GM19438 (cell line): Measurements from ENCODE around the gene LYSMD2.

Experiments
- ATAC-seq: cut with Tn5 transposase; IDR thresholded peaks from one replicate; pipeline ENCODE4 v1.9.1; 2021; ENCODE audit warnings: low read depth; ENCODE audit not compliant: unreplicated experiment

The LYSMD2 gene

DNA sequence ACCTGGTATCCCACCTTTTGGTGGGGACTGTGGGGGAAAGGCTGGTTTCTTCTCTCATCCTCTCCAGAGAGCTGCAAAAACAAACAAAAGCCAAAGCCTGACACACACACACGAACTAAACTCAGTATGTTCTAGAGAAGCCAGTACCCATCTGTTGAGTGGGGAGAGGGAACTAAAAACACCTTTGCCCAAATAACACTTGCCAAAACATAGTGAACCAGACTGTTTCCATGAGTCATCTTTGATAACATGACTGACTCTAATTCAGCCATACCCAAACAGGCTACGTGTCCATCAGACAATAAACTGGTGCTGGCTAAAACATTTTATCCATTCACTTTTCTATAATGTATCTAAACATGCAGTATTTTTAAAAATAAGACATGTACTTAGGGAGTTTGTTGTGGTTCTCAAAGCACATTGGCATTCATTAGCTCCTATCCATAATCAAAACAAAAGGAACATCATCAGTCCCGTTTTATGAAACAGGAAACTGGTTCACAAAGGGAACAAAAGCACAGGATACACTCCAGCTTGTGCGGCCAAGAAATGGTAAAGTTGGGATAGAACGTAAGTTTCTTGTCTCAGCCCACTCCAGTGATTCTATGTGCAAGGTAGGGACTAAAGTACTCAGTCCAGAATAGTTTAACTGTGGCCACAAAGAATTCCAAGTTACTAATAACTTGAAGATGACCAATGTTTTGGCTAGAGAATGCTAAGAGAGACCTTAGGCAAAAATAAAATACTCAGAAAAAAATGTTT is 16.1 kb downstream of the LYSMD2 start:
- no peak for ATAC-seq

DNA sequence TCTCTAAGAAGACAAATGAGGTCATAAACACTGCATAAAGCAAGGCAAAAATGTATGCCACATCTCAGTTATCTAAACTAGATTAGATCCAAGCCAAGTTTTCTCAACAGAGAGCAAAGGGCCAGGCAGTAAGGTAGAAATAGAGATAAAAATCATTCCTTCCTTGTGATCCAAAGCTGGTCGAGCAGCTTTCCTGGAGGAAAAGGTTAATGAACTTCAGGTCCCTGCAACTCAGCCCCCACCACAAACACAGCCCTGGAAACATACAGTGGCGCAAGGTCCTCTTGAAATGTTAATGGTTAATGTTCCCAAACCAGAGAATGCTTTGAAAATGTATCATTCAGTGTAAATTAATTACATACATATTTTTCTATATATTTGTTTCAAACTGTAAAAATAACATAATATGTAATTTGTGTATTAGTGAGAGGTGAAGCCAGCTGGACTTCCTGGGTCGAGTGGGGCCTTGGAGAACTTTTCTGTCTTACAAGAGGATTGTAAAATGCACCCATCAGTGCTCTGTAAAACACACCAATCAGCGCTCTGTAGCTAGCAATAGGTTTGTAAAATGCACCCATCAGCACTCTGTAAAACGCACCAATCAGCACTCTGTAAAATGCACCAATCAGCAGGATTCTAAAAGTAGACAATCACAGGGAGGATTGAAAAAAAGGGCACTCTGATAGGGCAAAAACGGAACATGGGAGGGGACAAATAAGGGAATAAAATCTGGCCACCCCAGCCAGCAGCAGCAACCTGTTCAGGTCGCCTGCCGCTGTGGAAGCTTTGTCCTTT is 17.1 kb downstream of the LYSMD2 start:
- no peak for ATAC-seq

DNA sequence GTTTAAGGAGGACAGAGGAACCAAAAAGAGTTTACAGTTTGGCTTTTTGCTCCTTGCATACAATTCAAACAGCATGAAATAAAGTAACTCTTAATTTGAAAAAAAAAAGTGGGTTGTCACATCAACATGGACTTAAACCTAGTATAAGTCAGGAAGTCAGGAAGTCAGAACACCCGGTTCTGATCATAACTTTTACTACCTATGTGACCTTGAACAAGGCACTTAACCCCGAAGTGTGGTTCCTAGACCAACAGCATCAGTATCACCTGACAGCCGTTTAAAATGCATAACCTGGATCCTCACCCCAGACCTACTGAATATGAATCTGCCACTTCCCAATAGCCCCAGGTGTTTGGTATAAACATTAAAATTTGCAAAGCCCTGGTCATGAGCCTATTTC is 18.7 kb downstream of the LYSMD2 start:
- ATAC-seq, result no peak

DNA sequence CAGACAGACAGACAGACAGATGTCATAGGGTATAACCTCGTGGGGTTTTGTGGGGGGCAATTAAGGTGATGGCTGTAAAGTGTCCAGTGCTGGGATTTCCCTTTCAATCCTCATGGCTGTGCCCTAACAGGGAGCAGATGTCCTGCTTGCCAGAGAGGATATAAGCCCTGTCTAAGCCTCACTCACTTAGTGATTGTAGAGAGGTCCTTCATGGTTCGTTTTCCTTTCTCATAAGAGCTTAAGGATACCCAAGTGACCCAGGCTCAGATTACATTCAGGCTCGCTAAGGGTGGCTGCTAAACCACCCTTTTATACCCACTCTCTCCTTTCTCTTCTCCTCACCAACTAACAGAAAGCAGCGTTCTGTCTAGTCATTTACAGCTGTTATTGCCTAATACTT is 19.2 kb downstream of the LYSMD2 start:
- no peak for ATAC-seq

DNA sequence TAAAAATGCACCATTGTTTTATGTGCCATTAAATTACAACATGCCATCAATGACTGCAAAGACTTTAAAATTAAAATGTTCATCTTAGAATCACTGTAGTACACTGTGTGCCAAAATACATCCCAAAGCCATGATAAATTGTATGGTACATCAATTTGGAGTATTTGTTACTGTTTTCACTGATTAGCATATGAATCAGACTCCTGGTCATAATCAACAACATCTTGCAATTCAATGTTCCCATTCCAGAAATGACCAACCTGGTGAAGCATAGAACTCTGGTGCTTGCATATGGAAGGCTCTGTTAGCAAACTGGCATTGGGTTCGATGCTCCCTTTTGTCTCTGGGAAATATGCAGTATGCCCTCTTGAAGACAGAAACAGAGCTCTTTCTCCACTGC is 22.5 kb downstream of the LYSMD2 start:
- ATAC-seq, result no peak

DNA sequence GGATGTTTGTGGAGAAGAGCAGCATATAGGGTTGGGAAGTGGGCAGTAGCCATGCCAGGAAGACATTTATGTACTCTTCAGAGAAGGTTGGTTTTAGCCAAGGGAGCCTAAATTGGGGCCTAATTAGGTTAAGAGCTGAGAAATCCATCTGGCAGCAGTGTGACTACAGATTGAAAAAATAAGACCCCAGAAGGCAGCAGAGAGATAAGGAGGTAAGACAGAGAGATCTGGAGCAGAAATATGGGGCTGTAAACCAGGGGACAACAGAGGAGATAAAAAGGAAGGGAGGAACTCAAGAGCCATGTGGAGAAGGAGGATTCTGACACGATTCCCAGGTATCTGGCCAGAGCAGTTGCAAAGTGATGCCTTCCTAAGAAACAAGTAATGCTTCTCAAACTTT is 23.3 kb downstream of the LYSMD2 start:
- ATAC-seq, result no peak

DNA sequence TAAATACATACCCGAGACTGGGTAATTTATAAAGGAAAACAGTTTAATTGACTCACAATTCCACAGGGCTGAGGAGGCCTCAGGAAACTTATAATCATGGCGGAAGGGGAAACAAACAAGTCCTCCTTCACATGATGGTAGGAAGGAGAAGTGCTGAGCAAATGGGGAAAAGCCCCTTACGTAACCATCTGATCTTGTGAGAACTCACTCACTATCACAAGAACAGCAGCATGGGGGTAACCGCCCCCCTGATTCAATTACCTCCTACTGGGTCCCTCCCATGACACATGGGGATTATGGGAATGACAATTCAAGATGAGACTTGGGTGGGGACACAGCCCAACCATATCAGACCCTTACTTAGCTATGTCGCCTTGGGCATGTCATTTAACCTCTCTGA is 28.4 kb downstream of the LYSMD2 start:
- no peak for ATAC-seq

DNA sequence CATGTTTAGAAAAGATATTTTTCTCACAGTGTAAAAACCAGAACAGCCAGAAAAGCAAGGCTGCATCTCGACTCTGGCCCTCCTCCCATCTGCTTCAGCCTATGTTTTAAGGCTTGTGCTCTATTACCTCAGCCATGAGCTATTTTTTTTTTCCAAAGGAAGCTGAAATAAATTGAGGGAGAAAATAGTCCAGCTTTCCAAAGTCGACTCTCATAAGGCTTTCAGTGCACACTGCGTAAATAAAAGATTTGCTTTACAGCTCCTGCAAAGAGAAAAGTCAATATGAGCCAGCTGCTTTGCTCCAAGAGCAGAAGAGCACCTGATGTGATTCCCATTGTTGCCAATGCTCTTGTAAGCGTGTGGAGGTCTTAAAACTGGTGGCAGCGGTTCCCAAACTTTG is 29.4 kb downstream of the LYSMD2 start:
- no peak for ATAC-seq

DNA sequence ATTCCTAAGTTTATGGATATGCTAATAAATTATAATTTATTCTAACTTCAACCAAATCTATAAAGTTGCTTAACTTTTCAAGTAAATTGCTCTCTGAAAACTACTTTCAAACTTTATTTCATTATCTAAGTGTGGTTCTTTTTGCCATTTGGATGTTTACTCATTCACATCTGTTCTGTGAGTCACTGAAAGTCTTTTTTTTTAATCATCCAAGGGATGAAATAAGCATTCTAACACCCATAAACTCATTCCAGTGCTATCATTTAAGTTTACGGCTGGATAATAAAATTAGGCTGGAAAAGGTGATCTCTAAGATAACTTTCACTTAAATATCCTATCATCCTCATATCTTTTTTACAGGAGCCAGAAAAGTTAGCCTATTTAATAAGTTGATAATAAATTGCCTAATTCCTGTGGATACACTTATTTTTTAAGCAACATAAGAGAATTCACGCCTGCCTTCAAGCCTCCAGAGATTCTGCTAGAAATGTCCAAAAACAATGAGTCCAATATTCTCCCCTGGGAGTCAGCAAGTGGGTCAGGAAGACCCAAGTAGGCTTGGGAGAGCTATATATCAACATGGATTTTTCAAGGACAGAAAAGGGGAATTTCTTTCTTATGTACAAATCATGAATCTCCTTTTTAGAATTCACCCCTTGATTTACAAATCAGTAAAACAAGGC is 30.4 kb downstream of the LYSMD2 start:
- no peak for ATAC-seq

DNA sequence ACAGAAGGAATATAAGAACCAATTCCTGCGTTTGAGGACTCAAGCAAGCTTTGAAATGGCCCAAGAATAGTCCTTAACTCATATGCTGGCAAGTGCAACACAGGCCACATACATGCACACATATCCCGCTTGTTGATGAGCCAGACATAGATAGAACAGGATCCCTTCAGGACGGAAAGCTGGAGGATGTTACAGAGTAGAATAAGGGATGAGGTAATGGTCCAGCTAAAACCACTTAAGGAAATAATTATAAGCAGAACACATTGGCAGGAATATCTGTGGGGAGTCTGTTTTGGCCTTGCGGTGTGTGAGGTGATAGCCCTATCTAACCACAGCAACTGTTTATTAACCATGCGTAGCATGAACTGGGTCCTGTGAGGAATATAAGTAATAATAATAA is 31.2 kb downstream of the LYSMD2 start:
- no peak for ATAC-seq

DNA sequence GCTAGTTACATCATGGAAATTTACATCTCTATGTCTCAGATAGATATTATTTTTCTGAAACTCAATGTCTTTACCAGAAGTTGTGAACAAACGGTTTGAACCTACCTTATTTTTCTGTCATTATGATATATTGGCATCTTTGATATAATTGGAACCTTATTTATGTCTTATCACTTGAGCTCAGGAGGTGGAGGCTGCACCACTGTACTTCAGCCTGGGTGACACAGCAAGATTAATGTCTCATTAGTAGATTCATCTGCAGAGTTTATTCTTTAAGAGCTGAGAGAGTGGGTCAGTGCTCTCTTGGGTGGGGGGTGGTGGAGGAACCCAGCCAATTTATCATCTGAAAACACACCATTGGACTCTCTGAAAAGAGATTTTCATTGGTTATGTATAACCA is 34.7 kb downstream of the LYSMD2 start:
- ATAC-seq, result no peak

DNA sequence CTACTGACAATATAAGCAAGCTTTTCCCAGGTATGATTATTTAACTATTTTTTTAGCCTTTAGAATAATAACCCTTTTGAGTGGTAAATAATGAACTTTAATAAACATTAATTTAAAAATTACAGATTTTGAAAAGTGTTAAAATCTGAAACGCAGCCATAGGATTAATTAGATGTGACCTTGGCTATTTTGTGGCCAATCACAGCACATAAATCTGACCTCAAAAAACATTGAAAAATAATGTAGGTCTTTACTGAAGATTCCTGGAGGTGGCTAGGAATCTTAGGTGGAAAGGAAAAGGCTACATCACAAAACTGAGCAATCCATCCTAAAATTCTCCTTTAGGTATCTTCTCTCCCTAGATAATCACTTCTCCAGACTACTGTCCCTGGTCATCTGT is 38.1 kb downstream of the LYSMD2 start:
- ATAC-seq, result no peak

DNA sequence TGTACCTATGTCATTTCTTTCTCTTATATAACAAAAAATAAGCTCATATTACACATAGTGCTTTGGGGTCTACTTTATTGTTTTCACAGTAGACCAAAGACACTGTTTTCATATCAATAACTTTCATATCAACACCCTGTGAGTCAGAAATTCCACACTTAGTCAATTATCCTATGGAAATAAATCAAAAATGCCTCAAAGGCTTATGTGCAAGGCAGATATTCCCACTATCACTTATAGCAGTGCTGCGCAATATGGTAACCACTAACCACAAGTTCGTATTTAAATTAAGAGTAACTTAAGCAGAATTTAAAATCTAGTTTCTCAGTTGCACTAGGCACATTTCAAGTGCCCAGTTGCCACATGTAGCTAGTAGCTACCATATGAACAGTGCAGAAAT is 40.3 kb downstream of the LYSMD2 start:
- no peak for ATAC-seq

DNA sequence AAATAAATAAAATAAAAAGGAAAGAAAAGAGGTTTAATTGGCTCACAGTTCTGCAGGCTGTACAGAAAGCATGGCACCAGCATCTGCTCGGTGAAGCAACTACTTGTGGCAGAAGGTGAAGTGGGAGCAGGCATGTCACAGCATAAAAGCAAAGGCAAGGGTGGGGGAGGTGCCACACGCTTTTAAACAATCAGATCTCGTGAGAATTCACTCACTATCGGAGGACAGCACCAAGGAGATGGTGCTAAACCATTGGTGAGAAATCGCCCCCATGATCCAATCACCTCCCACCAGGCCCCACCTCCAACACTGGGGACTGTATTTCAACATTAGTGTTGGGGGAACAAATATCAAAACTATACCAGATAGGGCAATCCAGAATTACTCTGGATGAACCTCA is 40.9 kb downstream of the LYSMD2 start:
- ATAC-seq, result no peak

DNA sequence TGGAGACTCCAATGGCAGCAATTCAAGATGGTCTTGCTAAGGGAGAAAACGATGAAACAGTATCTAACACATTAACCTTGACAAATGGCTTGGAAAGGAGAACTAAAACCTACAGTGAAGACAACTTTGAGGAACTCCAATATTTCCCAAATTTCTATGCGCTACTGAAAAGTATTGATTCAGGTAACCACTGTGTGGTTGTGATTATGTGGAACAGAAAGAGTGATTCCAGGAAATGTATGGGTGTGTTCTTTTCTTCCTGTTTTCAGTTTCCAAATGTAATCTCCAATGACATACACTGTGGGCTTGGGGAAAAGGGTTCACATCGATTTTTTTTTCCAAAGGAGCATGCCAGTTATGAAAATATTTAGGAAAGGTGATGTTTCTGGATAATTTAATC is 45.3 kb downstream of the LYSMD2 start:
- no peak for ATAC-seq

DNA sequence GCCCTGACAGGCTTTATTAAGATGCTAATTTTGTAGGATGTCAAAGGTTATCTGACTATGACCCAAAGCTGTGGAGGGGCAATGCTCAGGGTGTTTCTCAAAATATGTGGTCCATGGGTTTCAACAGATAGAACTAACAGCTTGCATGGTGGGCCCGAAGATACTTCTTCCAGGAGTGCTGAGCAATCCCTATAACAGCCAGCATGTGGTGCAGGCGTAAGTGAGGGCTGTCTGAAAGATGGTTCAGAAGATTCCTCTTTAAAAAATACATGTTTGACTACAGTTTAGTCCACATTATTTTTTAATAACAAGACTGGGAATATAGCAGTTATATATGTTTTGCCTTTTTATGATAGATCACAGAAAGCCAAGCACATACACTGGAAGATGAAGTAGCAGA is 48.6 kb downstream of the LYSMD2 start:
- ATAC-seq, result no peak

DNA sequence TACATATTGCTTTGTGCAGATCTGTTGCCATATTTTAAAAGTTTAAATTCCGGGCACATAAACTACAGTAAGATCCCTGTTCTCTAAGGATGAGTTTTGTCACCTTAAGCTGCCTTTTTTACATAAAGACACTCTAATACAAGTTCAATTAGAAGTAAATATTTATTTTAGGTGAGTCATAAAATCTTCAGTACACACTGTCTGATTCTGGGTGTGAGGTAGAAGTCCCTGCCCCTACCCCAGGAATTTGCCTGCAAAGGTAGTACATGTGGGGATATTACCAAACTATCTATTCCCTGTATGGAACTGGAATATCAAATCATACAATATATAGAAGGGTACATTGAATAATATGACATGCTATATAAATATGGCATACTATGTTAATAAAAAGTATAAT is 49.9 kb downstream of the LYSMD2 start:
- ATAC-seq, result no peak

DNA sequence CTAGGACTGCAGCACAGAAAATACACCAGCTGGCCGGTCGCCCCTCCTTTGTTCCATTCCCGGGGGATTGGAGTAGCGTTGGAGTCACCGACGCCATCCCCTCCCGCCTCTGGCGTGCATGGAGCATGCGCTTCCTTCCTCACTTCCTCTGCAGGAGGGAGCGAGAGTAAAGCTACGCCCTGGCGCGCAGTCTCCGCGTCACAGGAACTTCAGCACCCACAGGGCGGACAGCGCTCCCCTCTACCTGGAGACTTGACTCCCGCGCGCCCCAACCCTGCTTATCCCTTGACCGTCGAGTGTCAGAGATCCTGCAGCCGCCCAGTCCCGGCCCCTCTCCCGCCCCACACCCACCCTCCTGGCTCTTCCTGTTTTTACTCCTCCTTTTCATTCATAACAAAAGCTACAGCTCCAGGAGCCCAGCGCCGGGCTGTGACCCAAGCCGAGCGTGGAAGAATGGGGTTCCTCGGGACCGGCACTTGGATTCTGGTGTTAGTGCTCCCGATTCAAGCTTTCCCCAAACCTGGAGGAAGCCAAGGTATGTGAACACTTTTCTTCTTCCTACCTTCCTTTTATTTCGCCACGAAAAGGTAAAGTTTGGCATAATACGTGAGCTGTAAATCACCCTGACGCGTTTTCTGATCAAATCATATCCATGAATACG is 56.0 kb downstream of the LYSMD2 start, which contains the start of gene SCG3:
SCG3 (plus strand) TSS at position 201 of the 661 bp plus-strand sequence; CDS start at position 454, 253 bp downstream.
- no peak for ATAC-seq

DNA sequence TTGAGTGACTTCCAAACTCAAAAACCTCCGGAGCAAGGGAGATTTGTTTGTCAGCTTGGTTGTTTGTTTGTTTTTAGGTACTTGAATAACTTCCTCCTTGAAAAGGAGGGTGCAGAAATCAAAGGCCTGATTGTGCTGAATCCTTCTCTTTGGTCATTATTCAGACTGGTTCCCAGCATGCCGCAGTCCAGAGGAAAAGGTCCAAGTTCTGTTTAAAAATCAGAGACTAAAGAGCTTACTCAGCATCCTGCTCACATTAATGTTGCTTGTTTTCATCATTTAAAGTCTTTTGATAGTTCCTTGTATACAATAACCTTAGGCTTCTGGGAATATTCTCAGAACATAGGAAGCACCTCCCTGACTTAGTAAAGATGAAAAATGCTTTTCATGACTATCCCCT is 57.1 kb downstream of the LYSMD2 start:
- no peak for ATAC-seq

DNA sequence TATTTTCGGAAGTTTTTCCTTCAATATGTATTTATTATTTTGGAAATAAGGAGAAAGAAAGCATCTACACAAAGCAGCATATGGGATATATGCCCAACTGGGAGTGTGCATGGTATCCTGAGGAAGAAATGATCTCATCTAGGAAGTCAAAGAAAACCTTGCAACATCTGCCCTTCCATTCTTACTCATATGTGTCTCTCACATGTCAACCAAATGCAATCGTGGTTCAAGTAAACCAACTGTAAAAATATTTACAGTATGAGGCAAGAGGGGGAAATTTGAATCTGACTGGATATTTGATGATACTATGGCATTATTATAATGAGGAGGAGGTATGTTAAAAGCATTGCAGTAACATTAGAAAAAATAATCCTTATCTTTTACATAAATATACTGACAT is 59.4 kb downstream of the LYSMD2 start:
- ATAC-seq, result no peak

DNA sequence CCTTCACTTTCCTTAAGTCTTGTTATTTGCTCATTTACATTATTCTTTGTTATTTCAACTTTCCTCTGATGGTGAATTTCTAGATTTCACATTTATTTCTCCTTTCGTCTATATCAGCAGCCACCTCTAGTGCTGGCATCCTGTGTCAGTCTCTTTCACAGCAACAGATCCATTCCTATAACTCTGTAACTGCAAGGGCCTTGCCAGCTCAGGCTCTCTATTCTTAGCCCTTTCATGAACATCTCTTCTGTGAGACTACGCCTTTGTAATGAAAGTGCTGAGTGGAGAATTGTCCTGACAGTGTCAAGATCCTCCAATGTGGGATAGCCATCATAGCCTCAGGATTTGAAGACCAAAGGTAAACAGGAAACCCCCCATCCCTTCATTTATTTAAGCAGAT is 60.0 kb downstream of the LYSMD2 start:
- no peak for ATAC-seq
